GM18519 (cell line): ENCODE measurements around the gene FAM20C.
"Not testable (repeated sequence)": the region's sequence is repeated elsewhere in the genome, so short reads cannot be mapped to it uniquely, and the experiment has no call there.

Source experiments
- ATAC-seq: cut with Tn5 transposase; IDR thresholded peaks from one replicate; pipeline ENCODE4 v1.9.1; 2021; ENCODE audit warnings: mild to moderate bottlenecking, moderate library complexity; ENCODE audit not compliant: unreplicated experiment, low FRiP score

The FAM20C gene

DNA sequence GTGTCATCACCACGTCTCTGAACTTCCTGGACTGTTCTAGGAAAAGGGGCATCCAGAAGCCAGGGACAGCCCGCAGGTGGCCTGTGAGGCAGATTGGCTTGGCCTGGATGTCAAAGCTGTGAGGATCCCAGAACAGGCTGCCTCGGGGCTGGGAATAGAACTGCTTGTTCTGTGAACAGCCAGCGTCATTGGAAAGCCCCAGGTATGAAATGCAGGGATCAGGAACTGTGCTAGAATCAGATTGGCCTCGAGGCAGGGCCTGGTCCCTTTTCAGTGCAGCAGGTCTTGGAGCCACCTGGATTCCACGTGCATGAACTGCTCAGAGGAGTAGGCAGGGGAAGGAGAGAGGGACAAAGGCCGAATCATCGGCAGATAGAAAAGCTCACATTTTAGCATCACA lies 44.6 kb downstream of the FAM20C start:
- no peak for ATAC-seq

- no peak for ATAC-seq
These were observed 45.0 kb downstream of the FAM20C start for GRCh38 chr7:237385-237784.

DNA sequence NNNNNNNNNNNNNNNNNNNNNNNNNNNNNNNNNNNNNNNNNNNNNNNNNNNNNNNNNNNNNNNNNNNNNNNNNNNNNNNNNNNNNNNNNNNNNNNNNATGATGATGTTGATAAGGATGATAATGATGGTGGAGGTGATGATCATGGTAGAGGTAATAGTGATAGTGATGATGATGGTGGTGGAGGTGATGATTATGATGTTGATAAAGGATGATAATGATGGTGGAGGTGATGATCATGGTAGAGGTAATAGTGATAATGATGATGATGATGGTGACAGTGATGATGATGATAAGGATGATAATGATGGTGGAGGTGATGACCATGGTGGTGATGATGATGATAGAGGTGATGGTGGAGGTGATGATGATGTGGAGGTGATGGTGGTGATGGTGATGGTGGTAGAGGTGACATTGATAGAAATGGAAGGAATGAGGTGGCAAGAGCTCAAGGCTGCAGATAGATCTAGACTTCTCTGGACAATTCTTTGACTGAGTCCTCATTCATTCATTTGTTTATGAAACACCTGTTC lies 47.8 kb downstream of the FAM20C start:
- no peak for ATAC-seq

- ATAC-seq = no peak
These were observed 48.6 kb downstream of the FAM20C start for GRCh38 chr7:240887-241421.

- ATAC-seq = no peak
These were observed 49.1 kb downstream of the FAM20C start for GRCh38 chr7:241513-241912.

- not testable (repeated sequence) for ATAC-seq
These were observed 50.6 kb downstream of the FAM20C start for GRCh38 chr7:242826-243579.

GRCh38 chr7:243580-243978 lies 51.2 kb downstream of the FAM20C start:
- not testable (repeated sequence) for ATAC-seq

- ATAC-seq = no peak
These were observed 52.6 kb downstream of the FAM20C start for GRCh38 chr7:244974-245373.

DNA sequence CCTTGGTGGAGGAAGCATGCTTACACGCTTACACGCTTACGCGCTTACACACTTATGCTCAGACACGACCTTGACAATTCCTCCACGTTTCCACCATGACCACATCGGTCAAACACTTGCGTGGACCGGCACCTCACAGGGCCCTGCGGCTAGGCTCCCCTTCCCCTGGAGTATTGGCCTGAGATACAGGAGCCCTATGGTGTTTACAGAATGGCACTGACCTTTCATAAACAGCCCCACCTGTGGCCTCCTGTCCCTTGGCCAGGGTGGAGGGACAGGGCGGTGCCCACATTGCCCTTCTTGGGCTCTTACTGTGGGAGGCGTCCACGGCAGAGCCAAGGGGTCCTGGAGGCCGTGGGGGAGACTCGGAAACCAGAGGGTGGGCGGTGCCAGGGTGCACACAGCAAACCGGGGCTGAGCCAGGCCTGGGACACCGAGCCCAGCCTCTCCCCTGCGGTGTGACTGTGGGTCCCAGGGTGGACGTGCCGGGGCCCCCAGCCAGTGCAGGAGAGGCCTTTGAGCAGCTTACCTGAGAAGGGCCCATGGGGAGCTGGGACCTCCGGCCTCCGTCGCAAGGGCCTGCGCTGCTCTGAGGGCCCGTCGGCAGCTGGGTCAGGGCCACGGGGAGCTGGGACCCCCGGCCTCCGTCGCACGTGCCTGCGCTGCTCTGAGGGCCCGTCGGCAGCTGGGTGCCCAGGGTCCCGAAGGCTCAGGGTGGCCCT lies 53.4 kb downstream of the FAM20C start:
- no peak for ATAC-seq

- ATAC-seq = no peak
These were observed 54.1 kb downstream of the FAM20C start for GRCh38 chr7:246451-246850.

- ATAC-seq = no peak
These were observed 54.8 kb downstream of the FAM20C start for GRCh38 chr7:247181-247580.

GRCh38 chr7:247636-248035 lies 55.3 kb downstream of the FAM20C start:
- ATAC-seq = no peak

DNA sequence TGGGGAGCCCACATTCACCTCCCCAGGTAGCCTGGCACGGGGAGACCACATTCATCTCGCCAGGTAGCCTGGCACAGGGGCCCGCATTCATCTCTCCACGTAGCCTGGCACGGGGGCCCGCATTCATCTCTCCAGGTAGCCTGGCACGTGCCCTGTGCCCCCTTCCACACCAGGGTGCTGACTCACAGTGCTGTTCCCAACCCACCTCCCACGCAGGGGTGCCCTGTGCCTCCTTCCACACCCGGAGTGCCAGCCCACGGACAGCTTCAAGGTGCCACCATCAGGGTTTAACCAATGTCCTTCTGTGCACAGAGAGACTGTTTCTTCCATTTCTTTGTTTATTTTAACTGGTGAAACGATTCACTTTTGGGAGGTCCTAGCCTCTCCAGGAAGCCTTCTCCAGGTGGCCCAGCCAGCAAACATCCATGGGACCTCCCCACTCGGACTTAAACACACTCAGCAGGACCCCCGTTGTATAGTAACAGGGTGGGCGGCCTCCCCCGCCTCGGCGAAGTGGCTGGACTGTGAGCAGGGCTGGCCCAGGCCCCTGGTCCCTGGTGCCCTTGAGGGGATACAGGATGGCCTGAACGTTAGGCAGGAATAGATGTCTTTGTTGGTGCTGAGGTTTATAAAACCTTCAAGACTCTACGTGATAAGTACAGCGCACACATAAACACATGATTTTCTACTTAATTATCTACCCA lies 56.5 kb downstream of the FAM20C start:
- ATAC-seq = no peak

DNA sequence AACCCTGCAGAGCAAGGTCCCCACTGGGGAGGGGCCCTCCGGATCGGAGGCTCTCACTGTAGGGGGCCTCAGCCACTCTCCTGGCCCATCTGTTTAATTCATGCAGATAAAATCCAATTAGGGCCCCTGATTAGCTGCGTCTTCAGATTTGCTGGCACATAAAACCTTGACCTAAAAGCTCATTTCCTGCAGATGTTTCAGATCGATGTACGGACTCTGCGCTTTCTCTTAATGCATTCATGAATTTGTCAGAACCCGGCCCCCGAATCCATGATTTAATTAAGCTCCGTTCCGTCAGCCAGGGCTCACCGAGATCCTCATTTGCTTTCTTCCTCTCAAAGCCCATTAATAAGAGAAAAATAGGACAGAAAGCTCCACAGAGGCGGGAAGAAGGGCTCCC lies 57.6 kb downstream of the FAM20C start:
- ATAC-seq = no peak

DNA sequence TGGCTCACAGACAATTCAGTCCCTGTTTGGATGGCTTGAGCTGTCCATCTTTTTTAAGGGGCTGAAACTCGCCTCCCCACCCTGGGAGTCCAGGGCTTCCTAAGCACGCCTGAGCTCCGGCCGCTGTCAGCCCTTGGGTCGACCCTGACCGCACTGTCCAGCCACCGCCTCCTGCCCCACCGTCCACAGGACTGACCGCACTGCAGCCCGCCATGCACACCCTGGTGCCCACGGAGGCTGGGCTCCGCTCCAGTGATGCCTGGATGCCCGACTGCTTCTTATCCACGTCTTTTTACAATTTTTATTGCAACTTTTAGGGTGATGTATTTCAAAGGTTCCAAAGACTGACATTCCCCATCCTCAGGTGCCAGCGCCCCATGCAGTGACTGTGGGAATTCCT lies 58.2 kb downstream of the FAM20C start:
- ATAC-seq = no peak

DNA sequence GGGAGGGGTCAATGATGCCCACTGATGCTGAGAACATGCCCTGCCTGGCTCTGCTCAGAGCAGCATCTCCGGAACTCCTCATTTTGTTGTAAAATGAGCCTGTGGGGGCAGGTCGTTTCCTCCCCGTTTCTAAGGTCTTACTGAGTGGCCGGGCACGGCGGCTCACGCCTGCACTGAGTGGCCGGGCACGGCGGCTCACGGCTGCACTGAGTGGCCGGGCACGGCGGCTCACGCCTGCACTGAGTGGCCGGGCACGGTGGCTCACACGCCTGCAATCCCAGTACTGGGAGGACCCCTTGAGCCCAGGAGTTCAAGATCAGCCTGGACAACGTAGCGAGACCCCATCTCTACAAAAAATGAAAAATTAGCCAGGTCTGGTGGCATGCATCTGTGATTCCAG lies 58.6 kb downstream of the FAM20C start:
- no peak for ATAC-seq

GRCh38 chr7:251446-252175 lies 59.2 kb downstream of the FAM20C start:
- ATAC-seq = no peak

GRCh38 chr7:252216-252965 lies 60.0 kb downstream of the FAM20C start:
- ATAC-seq = no peak

GRCh38 chr7:252981-253380 lies 60.6 kb downstream of the FAM20C start:
- ATAC-seq = no peak
